ENCODE results near the gene GAST. TPM values are rescaled to one million over a fixed set of nuclear protein-coding genes. Genes with fewer than 3 reads are reported as not detected.

GAST gene
- total RNA-seq, 1 experiment from 2014 or later = not detected

DNA sequence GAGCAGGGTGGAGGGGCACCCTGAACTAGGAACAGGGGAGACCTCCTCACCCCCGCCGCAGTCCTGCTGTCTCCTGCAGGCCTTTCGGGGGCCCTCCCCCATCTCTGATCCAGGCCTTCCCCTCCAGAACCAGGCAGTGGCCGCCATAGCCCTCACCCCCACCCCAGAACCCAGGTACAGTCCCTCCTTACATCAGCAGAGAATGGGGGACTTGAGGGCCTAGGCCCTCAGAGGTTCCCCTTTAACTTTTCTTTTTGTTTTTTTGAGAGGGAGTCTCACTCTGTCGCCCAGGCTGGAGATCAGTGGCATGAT, 26.6 kb downstream of the GAST start:
- Histone ChIP-seq H3K9me2 (ENCODE audit: insufficient read depth) (no peaks in the 10 kb centered on the region), H2AFZ (ENCODE audit: low read depth, low read length, poor library complexity, severe bottlenecking) (no peak overlapping the region), H3K4me2 (ENCODE audit: low read length) (peak overlapping the region; percentile 34; the same call in 1 of the 2 replicates), H3K79me2 (ENCODE audit: insufficient read depth, low read length) (no peaks in the 10 kb centered on the region), H3K27ac (ENCODE audit: low read depth, low read length) (peak overlapping the region; percentile 39; the same call in 1 of the 2 replicates), H3K4me3 (replicated peaks in 1 of 2; ENCODE audit: low read depth in 1 of 2, low read length in 2 of 2) (no peak overlapping the region), H3K9me3 (ENCODE audit: control insufficient read depth in 1 of 2, insufficient read depth in 1 of 2, low read depth in 1 of 2, low read length in 2 of 2) (no peaks in the 10 kb centered on the region), H4K20me1 (ENCODE audit: insufficient read depth) (no peaks in the 10 kb centered on the region), H3K36me3 (ENCODE audit: control insufficient read depth in 1 of 2, insufficient read depth in 2 of 2, low read length in 2 of 2) (no peaks in the 10 kb centered on the region), H3K9ac (ENCODE audit: low read length) (peak overlapping the region; percentile 55), H3K4me1 (ENCODE audit: control insufficient read depth in 1 of 2, insufficient read depth in 2 of 2, low read length in 2 of 2) (peaks cover 21 to 45% of the 10 kb centered on the region in 2 experiments), H3K27me3 (ENCODE audit: insufficient read depth, low read length) (no peaks in the 10 kb centered on the region)
- no peak for TF ChIP-seq JUND (IDR thresholded peaks at IDR 0.05)
- TF ChIP-seq, protein P1, sequence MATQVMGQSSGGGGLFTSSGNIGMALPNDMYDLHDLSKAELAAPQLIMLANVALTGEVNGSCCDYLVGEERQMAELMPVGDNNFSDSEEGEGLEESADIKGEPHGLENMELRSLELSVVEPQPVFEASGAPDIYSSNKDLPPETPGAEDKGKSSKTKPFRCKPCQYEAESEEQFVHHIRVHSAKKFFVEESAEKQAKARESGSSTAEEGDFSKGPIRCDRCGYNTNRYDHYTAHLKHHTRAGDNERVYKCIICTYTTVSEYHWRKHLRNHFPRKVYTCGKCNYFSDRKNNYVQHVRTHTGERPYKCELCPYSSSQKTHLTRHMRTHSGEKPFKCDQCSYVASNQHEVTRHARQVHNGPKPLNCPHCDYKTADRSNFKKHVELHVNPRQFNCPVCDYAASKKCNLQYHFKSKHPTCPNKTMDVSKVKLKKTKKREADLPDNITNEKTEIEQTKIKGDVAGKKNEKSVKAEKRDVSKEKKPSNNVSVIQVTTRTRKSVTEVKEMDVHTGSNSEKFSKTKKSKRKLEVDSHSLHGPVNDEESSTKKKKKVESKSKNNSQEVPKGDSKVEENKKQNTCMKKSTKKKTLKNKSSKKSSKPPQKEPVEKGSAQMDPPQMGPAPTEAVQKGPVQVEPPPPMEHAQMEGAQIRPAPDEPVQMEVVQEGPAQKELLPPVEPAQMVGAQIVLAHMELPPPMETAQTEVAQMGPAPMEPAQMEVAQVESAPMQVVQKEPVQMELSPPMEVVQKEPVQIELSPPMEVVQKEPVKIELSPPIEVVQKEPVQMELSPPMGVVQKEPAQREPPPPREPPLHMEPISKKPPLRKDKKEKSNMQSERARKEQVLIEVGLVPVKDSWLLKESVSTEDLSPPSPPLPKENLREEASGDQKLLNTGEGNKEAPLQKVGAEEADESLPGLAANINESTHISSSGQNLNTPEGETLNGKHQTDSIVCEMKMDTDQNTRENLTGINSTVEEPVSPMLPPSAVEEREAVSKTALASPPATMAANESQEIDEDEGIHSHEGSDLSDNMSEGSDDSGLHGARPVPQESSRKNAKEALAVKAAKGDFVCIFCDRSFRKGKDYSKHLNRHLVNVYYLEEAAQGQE (IDR thresholded peaks at IDR 0.05; ENCODE audit: low read depth) = no peak
- no TSS peak for BruUV-seq (replicated peaks)
- ATAC-seq (no peak), DNase-seq (ENCODE audit: low read depth, low spot score) (no peak)
- RAD21 ChIA-PET (ENCODE audit: low non-redundant PET in 1 of 2, low total read pairs in 2 of 2, uncharacterized antibody in 2 of 2, unreplicated experiment in 2 of 2) = no interaction called here
- CTCF ChIA-PET = no interaction called here
- intact Hi-C loops (cut with micrococcal nuclease) = loop anchor here (1.0 to 2.0 kb wide), 4 partner anchors 63 to 147 kb away; partner anchors contain the start of genes KLHL11 and P3H4
- POLR2A ChIA-PET = no interaction called here

DNA sequence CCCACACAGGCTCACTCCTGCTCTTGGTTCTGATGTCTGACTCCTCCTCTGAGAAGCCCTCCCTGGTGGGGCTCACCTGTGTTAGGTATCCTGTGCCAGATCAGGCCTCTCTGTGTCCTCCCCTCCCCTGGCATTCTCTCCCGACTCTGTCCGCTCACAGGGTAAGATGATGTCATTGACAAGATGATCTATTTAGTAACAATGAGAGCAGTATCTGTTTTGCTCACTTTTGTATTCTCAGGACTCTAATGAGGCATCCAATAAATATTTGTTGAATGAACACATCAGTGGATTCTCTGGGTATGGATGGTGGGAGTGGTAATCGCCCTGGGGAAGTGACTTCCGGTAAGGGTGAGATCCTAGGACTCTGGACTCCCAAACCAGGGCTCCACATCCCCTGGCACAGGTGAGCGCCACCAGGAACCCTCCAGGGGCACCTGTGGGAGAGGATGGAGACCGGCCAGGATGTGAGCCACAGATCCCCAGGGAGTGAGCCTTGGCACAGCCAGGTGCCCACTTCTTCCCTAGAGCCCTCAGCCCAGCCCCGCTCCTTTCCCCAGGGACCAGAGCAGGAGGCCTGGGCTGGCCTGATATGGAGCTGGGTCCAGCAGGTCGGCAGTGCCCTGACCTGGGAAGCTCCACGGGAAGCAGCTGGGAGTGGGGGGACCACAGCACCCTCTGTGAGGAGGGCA, 27.7 kb downstream of the GAST start:
- H3K4me3 ChIP-seq (replicated peaks in 1 of 2; ENCODE audit: low read depth in 1 of 2, low read length in 2 of 2) = peak overlapping the region in 1 of 2 experiments; percentile 9; a peak in 1 of 4 replicates
- intact Hi-C loops (cut with micrococcal nuclease) = loop anchor here (2.0 kb wide), 1 partner anchor 71 kb away; the partner anchor contains the start of gene P3H4
- peak overlapping the region; percentile 86 for H2AFZ ChIP-seq (ENCODE audit: low read depth, low read length, poor library complexity, severe bottlenecking)
- H3K4me2 ChIP-seq (ENCODE audit: low read length) = peak overlapping the region; percentile 65
- CTCF ChIA-PET = interaction anchor here (0.6 to 1.4 kb wide), 2 partner anchors 9 to 61 kb away, joined by 3 to 4 read pairs; no protein-coding TSS in a partner anchor
- no peaks in the 10 kb centered on the region for H3K36me3 ChIP-seq (ENCODE audit: control insufficient read depth in 1 of 2, insufficient read depth in 2 of 2, low read length in 2 of 2)
- H3K27me3 ChIP-seq (ENCODE audit: insufficient read depth, low read length) = no peaks in the 10 kb centered on the region
- H3K9ac ChIP-seq (ENCODE audit: low read length) = peak overlapping the region; percentile 55
- no peaks in the 10 kb centered on the region for H3K9me2 ChIP-seq (ENCODE audit: insufficient read depth)
- no peaks in the 10 kb centered on the region for H4K20me1 ChIP-seq (ENCODE audit: insufficient read depth)
- no peaks in the 10 kb centered on the region for H3K9me3 ChIP-seq (ENCODE audit: control insufficient read depth in 1 of 2, insufficient read depth in 1 of 2, low read depth in 1 of 2, low read length in 2 of 2)
- peaks cover 21 to 35% of the 10 kb centered on the region in 2 experiments for H3K4me1 ChIP-seq (ENCODE audit: control insufficient read depth in 1 of 2, insufficient read depth in 2 of 2, low read length in 2 of 2)
- H3K79me2 ChIP-seq (ENCODE audit: insufficient read depth, low read length) = no peaks in the 10 kb centered on the region
- POLR2A ChIA-PET = interaction anchor here (1.1 to 2.6 kb wide), 2 partner anchors 46 to 62 kb away, joined by 3 to 8 read pairs; partner anchors contain the start of gene JUP
- DNase-seq (ENCODE audit: low read depth, low spot score) (no peak), ATAC-seq (peak; percentile 35)
- peak overlapping the region; percentile 52 for H3K27ac ChIP-seq (ENCODE audit: low read depth, low read length)
- RAD21 ChIA-PET (ENCODE audit: low non-redundant PET in 1 of 2, low total read pairs in 2 of 2, uncharacterized antibody in 2 of 2, unreplicated experiment in 2 of 2) = interaction anchor here in 1 of 2 experiments (0.9 kb wide), 1 partner anchor 46 kb away, joined by 3 read pairs; no protein-coding TSS in a partner anchor
- no TSS peak for BruUV-seq (replicated peaks)
- TF ChIP-seq FOSL1 (IDR thresholded peaks at IDR 0.05; ENCODE audit: low read depth) (no peak), CEBPB (IDR thresholded peaks at IDR 0.05; ENCODE audit: low read depth) (no peak), EGR1 (IDR thresholded peaks at IDR 0.05; ENCODE audit: low read depth) (no peak), JUND (IDR thresholded peaks at IDR 0.05) (no peak; the same call in 1 of the 2 replicates), YY1 (IDR thresholded peaks at IDR 0.05; ENCODE audit: extremely low read depth, insufficient replicate concordance, low read depth, low read length) (no peak), ELF1 (IDR thresholded peaks at IDR 0.05; ENCODE audit: borderline replicate concordance, low read depth) (no peak), POLR2A (IDR thresholded peaks at IDR 0.05; ENCODE audit: borderline replicate concordance, extremely low read depth, insufficient read depth, insufficient read length) (no peak), SIN3A (IDR thresholded peaks at IDR 0.05; ENCODE audit: low read depth) (no peak), CBX3 (IDR thresholded peaks at IDR 0.05; ENCODE audit: low read depth) (no peak)
- TF ChIP-seq, protein P2, sequence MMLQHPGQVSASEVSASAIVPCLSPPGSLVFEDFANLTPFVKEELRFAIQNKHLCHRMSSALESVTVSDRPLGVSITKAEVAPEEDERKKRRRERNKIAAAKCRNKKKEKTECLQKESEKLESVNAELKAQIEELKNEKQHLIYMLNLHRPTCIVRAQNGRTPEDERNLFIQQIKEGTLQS (IDR thresholded peaks at IDR 0.05) = no peak
- TF ChIP-seq, protein P3, sequence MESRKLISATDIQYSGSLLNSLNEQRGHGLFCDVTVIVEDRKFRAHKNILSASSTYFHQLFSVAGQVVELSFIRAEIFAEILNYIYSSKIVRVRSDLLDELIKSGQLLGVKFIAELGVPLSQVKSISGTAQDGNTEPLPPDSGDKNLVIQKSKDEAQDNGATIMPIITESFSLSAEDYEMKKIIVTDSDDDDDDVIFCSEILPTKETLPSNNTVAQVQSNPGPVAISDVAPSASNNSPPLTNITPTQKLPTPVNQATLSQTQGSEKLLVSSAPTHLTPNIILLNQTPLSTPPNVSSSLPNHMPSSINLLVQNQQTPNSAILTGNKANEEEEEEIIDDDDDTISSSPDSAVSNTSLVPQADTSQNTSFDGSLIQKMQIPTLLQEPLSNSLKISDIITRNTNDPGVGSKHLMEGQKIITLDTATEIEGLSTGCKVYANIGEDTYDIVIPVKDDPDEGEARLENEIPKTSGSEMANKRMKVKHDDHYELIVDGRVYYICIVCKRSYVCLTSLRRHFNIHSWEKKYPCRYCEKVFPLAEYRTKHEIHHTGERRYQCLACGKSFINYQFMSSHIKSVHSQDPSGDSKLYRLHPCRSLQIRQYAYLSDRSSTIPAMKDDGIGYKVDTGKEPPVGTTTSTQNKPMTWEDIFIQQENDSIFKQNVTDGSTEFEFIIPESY (IDR thresholded peaks at IDR 0.05; ENCODE audit: extremely low read depth, insufficient replicate concordance, low read length) = no peak

Data from HCT116 (cell line).